HEK293 (cell line): ENCODE results near the gene ZNF419.
A peak's percentile ranks its signal among the peaks of the same experiment; 100 is the strongest.

ENCODE experiments used
- HOXA7 ChIP-seq: sonication (generic); formaldehyde crosslinking; IDR thresholded peaks from 2 replicates; pipeline ENCODE4 v1.8.1; 2022; ENCODE audit warnings: missing genetic modification reagents, borderline replicate concordance
- HOXD13 ChIP-seq: sonication (generic); formaldehyde crosslinking; IDR thresholded peaks from 2 replicates; pipeline ENCODE4 v1.8.0; 2022; ENCODE audit warnings: missing genetic modification reagents, borderline replicate concordance
- KLF16 ChIP-seq: fragments of 450-650 bp; formaldehyde crosslinking; IDR thresholded peaks from 2 replicates; pipeline ENCODE4 v1.5.1; 2017; ENCODE audit warnings: missing biosample characterization, missing genetic modification characterization
- KLF8 ChIP-seq: fragments of 450-650 bp; formaldehyde crosslinking; IDR thresholded peaks from 2 replicates; pipeline ENCODE4 v1.5.1; 2016; ENCODE audit warnings: missing biosample characterization, missing genetic modification characterization
- KLF9 ChIP-seq: fragments of 450-650 bp; formaldehyde crosslinking; IDR thresholded peaks from 2 replicates; pipeline ENCODE4 v1.5.1; 2016; ENCODE audit warnings: missing biosample characterization, missing genetic modification characterization, low read depth
- ZBTB17 ChIP-seq: fragments of 450-650 bp; formaldehyde crosslinking; IDR thresholded peaks from 2 replicates; pipeline ENCODE4 v1.5.1; 2016; ENCODE audit warnings: missing biosample characterization, missing genetic modification characterization
- ZBTB8A ChIP-seq: fragments of 450-650 bp; formaldehyde crosslinking; IDR thresholded peaks from 2 replicates; pipeline ENCODE4 v1.5.1; 2016; ENCODE audit warnings: missing biosample characterization, missing genetic modification characterization
- ZFHX2 ChIP-seq: fragments of 450-650 bp; formaldehyde crosslinking; conservative IDR thresholded peaks from 2 replicates; pipeline ENCODE4 v1.5.1; 2016; ENCODE audit warnings: missing biosample characterization, missing genetic modification characterization
- ZFP37 ChIP-seq: fragments of 450-650 bp; formaldehyde crosslinking; IDR thresholded peaks from 2 replicates; pipeline ENCODE4 v1.5.1; 2016; ENCODE audit warnings: missing biosample characterization, missing genetic modification characterization
- ZNF10 ChIP-seq: fragments of 450-650 bp; formaldehyde crosslinking; IDR thresholded peaks from 2 replicates; pipeline ENCODE4 v1.5.1; 2017; ENCODE audit warnings: missing biosample characterization, missing genetic modification characterization
- ZNF140 ChIP-seq: fragments of 450-650 bp; formaldehyde crosslinking; IDR thresholded peaks from 2 replicates; pipeline ENCODE4 v1.5.1; 2016; ENCODE audit warnings: missing biosample characterization, missing genetic modification characterization
- ZNF2 ChIP-seq: fragments of 450-650 bp; formaldehyde crosslinking; IDR thresholded peaks from 2 replicates; pipeline ENCODE4 v1.5.1; 2016; ENCODE audit warnings: missing biosample characterization, missing genetic modification characterization
- ZNF239 ChIP-seq: fragments of 450-650 bp; formaldehyde crosslinking; IDR thresholded peaks from 2 replicates; pipeline ENCODE4 v1.5.1; 2016; ENCODE audit warnings: missing biosample characterization, missing genetic modification characterization
- ZNF324 ChIP-seq: fragments of 450-650 bp; formaldehyde crosslinking; IDR thresholded peaks from 2 replicates; pipeline ENCODE4 v1.5.1; 2016; ENCODE audit warnings: missing biosample characterization, missing genetic modification characterization
- ZNF350 ChIP-seq: fragments of 450-650 bp; formaldehyde crosslinking; IDR thresholded peaks from 2 replicates; pipeline ENCODE4 v1.5.0; 2017; ENCODE audit warnings: missing biosample characterization, mild to moderate bottlenecking, missing genetic modification characterization
- ZNF394 ChIP-seq: fragments of 450-650 bp; formaldehyde crosslinking; IDR thresholded peaks from 2 replicates; pipeline ENCODE4 v1.5.1; 2016; ENCODE audit warnings: missing biosample characterization, missing genetic modification characterization, mild to moderate bottlenecking, moderate library complexity, borderline replicate concordance
- ZNF426 ChIP-seq: fragments of 450-650 bp; formaldehyde crosslinking; IDR thresholded peaks from 2 replicates; pipeline ENCODE4 v1.5.1; 2017; ENCODE audit warnings: missing biosample characterization, missing genetic modification characterization, mild to moderate bottlenecking, inconsistent platforms, moderate library complexity
- ZNF501 ChIP-seq: fragments of 450-650 bp; formaldehyde crosslinking; IDR thresholded peaks from 2 replicates; pipeline ENCODE4 v1.5.1; 2016; ENCODE audit warnings: missing biosample characterization, missing genetic modification characterization
- ZNF600 ChIP-seq: fragments of 450-650 bp; formaldehyde crosslinking; IDR thresholded peaks from 2 replicates; pipeline ENCODE4 v1.5.1; 2016; ENCODE audit warnings: missing biosample characterization, missing genetic modification characterization
- ZNF610 ChIP-seq: fragments of 450-650 bp; formaldehyde crosslinking; IDR thresholded peaks from 2 replicates; pipeline ENCODE4 v1.5.1; 2016; ENCODE audit warnings: missing biosample characterization, missing genetic modification characterization, borderline replicate concordance
- ZNF660 ChIP-seq: fragments of 450-650 bp; IDR thresholded peaks from 2 replicates; pipeline ENCODE4 v1.5.1; 2018; ENCODE audit warnings: missing biosample characterization, mild to moderate bottlenecking, missing genetic modification characterization
- ZNF76 ChIP-seq: fragments of 450-650 bp; formaldehyde crosslinking; IDR thresholded peaks from 2 replicates; pipeline ENCODE4; 2016; ENCODE audit warnings: low read depth, missing biosample characterization, missing genetic modification characterization, borderline replicate concordance
- ZXDB ChIP-seq: fragments of 450-650 bp; formaldehyde crosslinking; IDR thresholded peaks from 2 replicates; pipeline ENCODE4 v1.5.1; 2016; ENCODE audit warnings: missing biosample characterization, missing genetic modification characterization
- TF ChIP-seq, protein P1 (sequence below): IDR thresholded peaks from 2 replicates; pipeline ENCODE4 v1.6.1; 2011; ENCODE audit warnings: mild to moderate bottlenecking, low read depth, low read length, borderline replicate concordance
- TF ChIP-seq, protein P2 (sequence below): fragments of 450-650 bp; formaldehyde crosslinking; IDR thresholded peaks from 2 replicates; pipeline ENCODE4 v1.5.1; 2017; ENCODE audit warnings: missing biosample characterization, mild to moderate bottlenecking, missing genetic modification characterization, moderate library complexity
- TF ChIP-seq, protein P3 (sequence below): fragments of 450-650 bp; formaldehyde crosslinking; conservative IDR thresholded peaks from 2 replicates; pipeline ENCODE4 v1.5.1; 2016; ENCODE audit warnings: low read depth, missing biosample characterization, missing genetic modification characterization
- TF ChIP-seq, protein P4 (sequence below): sonication (generic); formaldehyde crosslinking; IDR thresholded peaks from 2 replicates; pipeline ENCODE4 v1.8.1; 2022; ENCODE audit warnings: mild to moderate bottlenecking, moderate library complexity, missing genetic modification reagents
- TF ChIP-seq, protein P5 (sequence below): fragments of 450-650 bp; formaldehyde crosslinking; IDR thresholded peaks from 2 replicates; pipeline ENCODE4 v1.5.1; 2016; ENCODE audit warnings: missing biosample characterization, missing genetic modification characterization

The ZNF419 gene

DNA sequence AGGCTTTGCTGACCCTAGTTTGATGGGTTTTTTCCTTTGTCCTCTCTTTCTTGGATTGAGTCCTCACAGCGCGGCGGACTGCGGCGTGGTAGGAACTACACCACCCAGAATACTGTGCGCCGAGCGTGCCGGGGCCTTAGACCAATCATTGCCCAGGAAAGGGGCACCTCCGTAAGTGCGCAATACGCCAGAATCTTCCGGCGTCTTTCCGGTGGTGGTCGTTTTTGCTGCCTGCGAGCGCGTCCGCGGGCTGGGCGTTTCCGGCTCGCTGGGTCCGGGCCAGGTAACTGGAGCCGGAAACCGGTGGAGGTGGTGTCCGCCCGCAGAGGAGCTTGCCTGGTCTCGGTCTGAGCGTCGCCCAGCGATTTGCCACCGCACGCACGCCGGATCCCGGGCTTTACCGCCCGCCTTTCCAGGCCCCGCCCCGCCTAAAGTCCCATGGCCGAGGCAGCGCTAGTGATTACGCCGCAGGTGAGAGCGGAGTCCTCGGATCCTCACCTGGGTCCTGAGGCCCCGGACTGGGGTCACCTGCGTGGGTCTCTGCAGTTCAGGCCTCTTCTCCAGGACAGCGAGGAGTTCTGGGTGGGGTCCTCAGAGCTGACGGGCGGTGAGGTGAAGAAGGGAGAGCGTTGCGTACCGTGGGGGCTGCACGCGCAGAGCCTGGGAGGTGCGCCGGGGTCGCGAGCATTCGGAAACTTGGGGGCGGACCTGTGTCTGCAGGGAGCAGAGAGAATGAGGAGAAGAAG is 39.8 kb downstream of the ZNF419 start, which contains the start of gene ZNF549 (continued):
- TF ChIP-seq HOXD13 (CRISPR knock-in tag) (peak; percentile 24; the same call in 1 of the 2 replicates), ZNF610 (peak; percentile 51; the same call in 1 of the 2 replicates), ZNF140 (tag by site-specific recombination) (no peak), ZNF600 (tag by site-specific recombination) (0 out of 2 replicates have a peak, but pooled peaks have one; percentile 36), ZNF2 (tag by site-specific recombination) (peak; percentile 60), ZFHX2 (tag by site-specific recombination) (0 out of 2 replicates have a peak, but pooled peaks have one; percentile 21), ZBTB8A (tag by site-specific recombination) (peak; percentile 23; the same call in 1 of the 2 replicates), ZNF239 (no peak), ZNF324 (tag by site-specific recombination) (peak; percentile 58), ZNF350 (tag by site-specific recombination) (peak; percentile 76), ZNF10 (tag by site-specific recombination) (0 out of 2 replicates have a peak, but pooled peaks have one; percentile 41), ZNF426 (tag by site-specific recombination) (no peak), KLF9 (tag by site-specific recombination) (peak; percentile 66), HOXA7 (no peak), ZXDB (peak; percentile 88), ZNF76 (tag by site-specific recombination) (peak; percentile 81; the same call in 1 of the 2 replicates), KLF8 (peak; percentile 86), ZNF501 (tag by site-specific recombination) (peak; percentile 59; the same call in 1 of the 2 replicates), ZBTB17 (tag by site-specific recombination) (peak; percentile 80), ZFP37 (tag by site-specific recombination) (peak; percentile 59; the same call in 1 of the 2 replicates), ZNF660 (tag by site-specific recombination) (peak; percentile 72; the same call in 1 of the 2 replicates), ZNF394 (tag by site-specific recombination) (no peak), KLF16 (peak; percentile 86; the same call in 1 of the 2 replicates)
- TF ChIP-seq, protein P1, sequence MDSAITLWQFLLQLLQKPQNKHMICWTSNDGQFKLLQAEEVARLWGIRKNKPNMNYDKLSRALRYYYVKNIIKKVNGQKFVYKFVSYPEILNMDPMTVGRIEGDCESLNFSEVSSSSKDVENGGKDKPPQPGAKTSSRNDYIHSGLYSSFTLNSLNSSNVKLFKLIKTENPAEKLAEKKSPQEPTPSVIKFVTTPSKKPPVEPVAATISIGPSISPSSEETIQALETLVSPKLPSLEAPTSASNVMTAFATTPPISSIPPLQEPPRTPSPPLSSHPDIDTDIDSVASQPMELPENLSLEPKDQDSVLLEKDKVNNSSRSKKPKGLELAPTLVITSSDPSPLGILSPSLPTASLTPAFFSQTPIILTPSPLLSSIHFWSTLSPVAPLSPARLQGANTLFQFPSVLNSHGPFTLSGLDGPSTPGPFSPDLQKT, result peak; percentile 46; the same call in 1 of the 2 replicates
- TF ChIP-seq, protein P2, sequence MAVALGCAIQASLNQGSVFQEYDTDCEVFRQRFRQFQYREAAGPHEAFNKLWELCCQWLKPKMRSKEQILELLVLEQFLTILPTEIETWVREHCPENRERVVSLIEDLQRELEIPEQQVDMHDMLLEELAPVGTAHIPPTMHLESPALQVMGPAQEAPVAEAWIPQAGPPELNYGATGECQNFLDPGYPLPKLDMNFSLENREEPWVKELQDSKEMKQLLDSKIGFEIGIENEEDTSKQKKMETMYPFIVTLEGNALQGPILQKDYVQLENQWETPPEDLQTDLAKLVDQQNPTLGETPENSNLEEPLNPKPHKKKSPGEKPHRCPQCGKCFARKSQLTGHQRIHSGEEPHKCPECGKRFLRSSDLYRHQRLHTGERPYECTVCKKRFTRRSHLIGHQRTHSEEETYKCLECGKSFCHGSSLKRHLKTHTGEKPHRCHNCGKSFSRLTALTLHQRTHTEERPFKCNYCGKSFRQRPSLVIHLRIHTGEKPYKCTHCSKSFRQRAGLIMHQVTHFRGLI, result peak; percentile 87
- TF ChIP-seq, protein P3, sequence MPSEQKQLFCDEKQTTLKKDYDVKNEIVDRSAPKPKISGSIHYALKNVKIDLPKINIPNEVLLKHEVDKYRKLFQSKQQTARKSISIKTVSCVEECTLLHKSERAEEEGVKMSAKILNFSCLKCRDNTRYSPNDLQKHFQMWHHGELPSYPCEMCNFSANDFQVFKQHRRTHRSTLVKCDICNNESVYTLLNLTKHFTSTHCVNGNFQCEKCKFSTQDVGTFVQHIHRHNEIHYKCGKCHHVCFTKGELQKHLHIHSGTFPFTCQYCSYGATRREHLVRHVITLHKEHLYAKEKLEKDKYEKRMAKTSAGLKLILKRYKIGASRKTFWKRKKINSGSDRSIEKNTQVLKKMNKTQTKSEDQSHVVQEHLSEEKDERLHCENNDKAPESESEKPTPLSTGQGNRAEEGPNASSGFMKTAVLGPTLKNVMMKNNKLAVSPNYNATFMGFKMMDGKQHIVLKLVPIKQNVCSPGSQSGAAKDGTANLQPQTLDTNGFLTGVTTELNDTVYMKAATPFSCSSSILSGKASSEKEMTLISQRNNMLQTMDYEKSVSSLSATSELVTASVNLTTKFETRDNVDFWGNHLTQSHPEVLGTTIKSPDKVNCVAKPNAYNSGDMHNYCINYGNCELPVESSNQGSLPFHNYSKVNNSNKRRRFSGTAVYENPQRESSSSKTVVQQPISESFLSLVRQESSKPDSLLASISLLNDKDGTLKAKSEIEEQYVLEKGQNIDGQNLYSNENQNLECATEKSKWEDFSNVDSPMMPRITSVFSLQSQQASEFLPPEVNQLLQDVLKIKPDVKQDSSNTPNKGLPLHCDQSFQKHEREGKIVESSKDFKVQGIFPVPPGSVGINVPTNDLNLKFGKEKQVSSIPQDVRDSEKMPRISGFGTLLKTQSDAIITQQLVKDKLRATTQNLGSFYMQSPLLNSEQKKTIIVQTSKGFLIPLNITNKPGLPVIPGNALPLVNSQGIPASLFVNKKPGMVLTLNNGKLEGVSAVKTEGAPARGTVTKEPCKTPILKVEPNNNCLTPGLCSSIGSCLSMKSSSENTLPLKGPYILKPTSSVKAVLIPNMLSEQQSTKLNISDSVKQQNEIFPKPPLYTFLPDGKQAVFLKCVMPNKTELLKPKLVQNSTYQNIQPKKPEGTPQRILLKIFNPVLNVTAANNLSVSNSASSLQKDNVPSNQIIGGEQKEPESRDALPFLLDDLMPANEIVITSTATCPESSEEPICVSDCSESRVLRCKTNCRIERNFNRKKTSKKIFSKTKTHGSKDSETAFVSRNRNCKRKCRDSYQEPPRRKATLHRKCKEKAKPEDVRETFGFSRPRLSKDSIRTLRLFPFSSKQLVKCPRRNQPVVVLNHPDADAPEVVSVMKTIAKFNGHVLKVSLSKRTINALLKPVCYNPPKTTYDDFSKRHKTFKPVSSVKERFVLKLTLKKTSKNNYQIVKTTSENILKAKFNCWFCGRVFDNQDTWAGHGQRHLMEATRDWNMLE (tag by site-specific recombination), result peak; percentile 95
- TF ChIP-seq, protein P4, sequence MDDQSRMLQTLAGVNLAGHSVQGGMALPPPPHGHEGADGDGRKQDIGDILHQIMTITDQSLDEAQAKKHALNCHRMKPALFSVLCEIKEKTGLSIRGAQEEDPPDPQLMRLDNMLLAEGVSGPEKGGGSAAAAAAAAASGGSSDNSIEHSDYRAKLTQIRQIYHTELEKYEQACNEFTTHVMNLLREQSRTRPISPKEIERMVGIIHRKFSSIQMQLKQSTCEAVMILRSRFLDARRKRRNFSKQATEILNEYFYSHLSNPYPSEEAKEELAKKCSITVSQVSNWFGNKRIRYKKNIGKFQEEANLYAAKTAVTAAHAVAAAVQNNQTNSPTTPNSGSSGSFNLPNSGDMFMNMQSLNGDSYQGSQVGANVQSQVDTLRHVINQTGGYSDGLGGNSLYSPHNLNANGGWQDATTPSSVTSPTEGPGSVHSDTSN, result peak; percentile 94
- TF ChIP-seq, protein P5, sequence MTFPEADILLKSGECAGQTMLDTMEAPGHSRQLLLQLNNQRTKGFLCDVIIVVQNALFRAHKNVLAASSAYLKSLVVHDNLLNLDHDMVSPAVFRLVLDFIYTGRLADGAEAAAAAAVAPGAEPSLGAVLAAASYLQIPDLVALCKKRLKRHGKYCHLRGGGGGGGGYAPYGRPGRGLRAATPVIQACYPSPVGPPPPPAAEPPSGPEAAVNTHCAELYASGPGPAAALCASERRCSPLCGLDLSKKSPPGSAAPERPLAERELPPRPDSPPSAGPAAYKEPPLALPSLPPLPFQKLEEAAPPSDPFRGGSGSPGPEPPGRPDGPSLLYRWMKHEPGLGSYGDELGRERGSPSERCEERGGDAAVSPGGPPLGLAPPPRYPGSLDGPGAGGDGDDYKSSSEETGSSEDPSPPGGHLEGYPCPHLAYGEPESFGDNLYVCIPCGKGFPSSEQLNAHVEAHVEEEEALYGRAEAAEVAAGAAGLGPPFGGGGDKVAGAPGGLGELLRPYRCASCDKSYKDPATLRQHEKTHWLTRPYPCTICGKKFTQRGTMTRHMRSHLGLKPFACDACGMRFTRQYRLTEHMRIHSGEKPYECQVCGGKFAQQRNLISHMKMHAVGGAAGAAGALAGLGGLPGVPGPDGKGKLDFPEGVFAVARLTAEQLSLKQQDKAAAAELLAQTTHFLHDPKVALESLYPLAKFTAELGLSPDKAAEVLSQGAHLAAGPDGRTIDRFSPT (tag by site-specific recombination), result peak; percentile 49; the same call in 1 of the 2 replicates
